Keratinocyte (primary cell): ENCODE measurements around the gene NR1H2. TPM values are rescaled to one million over a fixed set of nuclear protein-coding genes. Genes with fewer than 3 reads are reported as not detected.

Experiments
- DNase-seq: peaks from one replicate; pipeline ENCODE4 v3.0.0-alpha.2; 2011; ENCODE audit warnings: low read depth, missing footprints, low spot score
- FAIRE-seq: peaks from 2 replicates; lab custom pipeline; 2011; peaks lifted over from hg19 to GRCh38; lab: Jason Lieb, UNC
- H2AFZ ChIP-seq: 2 replicates; pipeline ENCODE4 v1.6.0; 2012; ENCODE audit warnings: low read length, control low read depth, inconsistent platforms; ENCODE audit not compliant: control insufficient read depth
- H3K27ac ChIP-seq: 2 replicates; pipeline ENCODE4 v1.5.1; 2011; ENCODE audit warnings: low read length; ENCODE audit not compliant: control insufficient read depth, insufficient read depth
- H3K27me3 ChIP-seq: 3 replicates; pipeline ENCODE4 v1.6.0; 2011; ENCODE audit warnings: low read length; ENCODE audit not compliant: control insufficient read depth, insufficient read depth; ENCODE audit errors: extremely low read depth
- H3K36me3 ChIP-seq, 2 experiments: 2 replicates in 1 of 2; 3 replicates in 1 of 2; pipeline ENCODE4 v1.5.1; 2011; ENCODE audit warnings: low read length in 2 of 2, mild to moderate bottlenecking in 1 of 2; ENCODE audit not compliant: control insufficient read depth in 2 of 2, insufficient read depth in 2 of 2; ENCODE audit errors: extremely low read depth in 1 of 2
- H3K4me1 ChIP-seq: 3 replicates; pipeline ENCODE4 v1.5.1; 2011; ENCODE audit warnings: low read length; ENCODE audit not compliant: control insufficient read depth, insufficient read depth; ENCODE audit errors: extremely low read depth
- H3K4me2 ChIP-seq: 3 replicates; pipeline ENCODE4 v1.6.0; 2011; ENCODE audit warnings: low read depth, low read length; ENCODE audit not compliant: control insufficient read depth, insufficient read depth; ENCODE audit errors: extremely low read depth
- H3K4me3 ChIP-seq, 3 experiments: fragments of 200-600 bp in 1 of 3; sonication (generic) in 1 of 3; 2 replicates in 2 of 3; 3 replicates in 1 of 3; pipeline ENCODE4 v1.5.1; 2011 to 2016; ENCODE audit warnings: low read length in 3 of 3, mild to moderate bottlenecking in 3 of 3, control low read depth in 2 of 3, inconsistent platforms in 1 of 3, low read depth in 1 of 3, mixed read lengths in 1 of 3, mixed run types in 1 of 3, moderate library complexity in 1 of 3; ENCODE audit not compliant: control insufficient read depth in 2 of 3, insufficient read depth in 2 of 3; ENCODE audit errors: extremely low read depth in 1 of 3
- H3K79me2 ChIP-seq: 2 replicates; pipeline ENCODE4 v1.6.0; 2012; ENCODE audit warnings: low read length; ENCODE audit not compliant: control insufficient read depth, insufficient read depth
- H3K9ac ChIP-seq: 3 replicates; pipeline ENCODE4 v1.6.0; 2011; ENCODE audit warnings: low read length; ENCODE audit not compliant: control insufficient read depth, insufficient read depth; ENCODE audit errors: extremely low read depth
- H3K9me1 ChIP-seq: 3 replicates; pipeline ENCODE4 v1.6.0; 2011; ENCODE audit warnings: low read length; ENCODE audit not compliant: control insufficient read depth, insufficient read depth; ENCODE audit errors: extremely low read depth
- H3K9me3 ChIP-seq: 2 replicates; pipeline ENCODE4 v1.5.1; 2012; ENCODE audit warnings: low read depth, low read length; ENCODE audit not compliant: control insufficient read depth
- H4K20me1 ChIP-seq: 3 replicates; pipeline ENCODE4 v1.6.0; 2011; ENCODE audit warnings: low read length; ENCODE audit not compliant: control insufficient read depth, insufficient read depth; ENCODE audit errors: extremely low read depth
- CTCF ChIP-seq, 3 experiments: IDR thresholded peaks in 1 of 3; conservative IDR thresholded peaks in 1 of 3; optimal IDR thresholded peaks in 1 of 3; 2 replicates in 2 of 3; 3 replicates in 1 of 3; pipeline versions ENCODE3 to v1.5.1; 2011; ENCODE audit warnings: low read length in 3 of 3, mild to moderate bottlenecking in 3 of 3, moderate library complexity in 2 of 3, control low read depth in 1 of 3, inconsistent platforms in 1 of 3; ENCODE audit not compliant: insufficient read depth in 2 of 3; ENCODE audit errors: extremely low read depth in 1 of 3
- EZH2 ChIP-seq: IDR thresholded peaks from one replicate; pipeline ENCODE4 v1.6.1; 2012; ENCODE audit warnings: inconsistent platforms, mild to moderate bottlenecking, low read length, moderate library complexity
- dilution Hi-C: fragments of 300-500 bp; cut with MboI; formaldehyde crosslinking; loops from one replicate; pipeline ENCODE4 v1.7.0; 2020; ENCODE audit warnings: low sequenced_read_pairs; ENCODE audit not compliant: extremely low pct_ligation_motif_present
- polyA plus RNA-seq, 5 experiments: library from polyadenylated mRNA; depleted of rRNA in 3 of 5; stranded (reverse) in 3 of 5; stranded (forward) in 1 of 5; unstranded in 1 of 5; fragments of >200 nt; gene quantifications; 1 replicate in 1 of 5; 2 replicates in 3 of 5; 3 replicates in 1 of 5; pipeline versions ENCODE4 v1.2.1 to v1.2.3, GENCODE V29; 2011 to 2012; ENCODE audit warnings: missing spikeins in 2 of 5, low read depth in 1 of 5, low replicate concordance in 1 of 5

Gene NR1H2
- polyA plus RNA-seq, 1 donor (not counting 4 experiments of a cell fraction or from before 2014, with no cell fraction given) = 19.5 TPM

- Histone ChIP-seq H3K4me3 (peak overlapping the region; percentile 48 to 95 (median 87)), H4K20me1 (no peaks in the 10 kb centered on the region), H3K27ac (peak overlapping the region; percentile 61), H3K9me3 (no peaks in the 10 kb centered on the region), H3K36me3 (no peaks in the 10 kb centered on the region), H3K9ac (peak overlapping the region; percentile 82), H2AFZ (peak overlapping the region; percentile 98), H3K9me1 (no peaks in the 10 kb centered on the region), H3K79me2 (no peaks in the 10 kb centered on the region), H3K4me1 (peaks cover 6% of the 10 kb centered on the region), H3K4me2 (peak overlapping the region; percentile 99), H3K27me3 (no peaks in the 10 kb centered on the region)
- peak; percentile 90 for FAIRE-seq
- no peak for DNase-seq
- dilution Hi-C loops = no loop called here
- TF ChIP-seq CTCF (optimal IDR thresholded peaks at IDR 0.05 in 1 of 3, IDR thresholded peaks at IDR 0.05 in 1 of 3, conservative IDR thresholded peaks at IDR 0.05 in 1 of 3; ENCODE audit: extremely low read depth in 1 of 3, insufficient read depth in 2 of 3, low read length in 3 of 3) = peak; percentile 71 to 85 (median 80)
- no peak for TF ChIP-seq EZH2
Observed at GRCh38 chr19:50368649-50369570, 7.3 kb upstream of the NR1H2 start.

- H3K4me2 ChIP-seq = no peak overlapping the region
- H3K27me3 ChIP-seq = no peaks in the 10 kb centered on the region
- H3K27ac ChIP-seq = no peak overlapping the region
- dilution Hi-C loops = no loop called here
- no peak for FAIRE-seq
- H3K4me3 ChIP-seq = no peak overlapping the region
- H3K9me1 ChIP-seq = no peaks in the 10 kb centered on the region
- no peaks in the 10 kb centered on the region for H3K79me2 ChIP-seq
- H4K20me1 ChIP-seq = no peaks in the 10 kb centered on the region
- no peak for TF ChIP-seq CTCF (optimal IDR thresholded peaks at IDR 0.05 in 1 of 3, IDR thresholded peaks at IDR 0.05 in 1 of 3, conservative IDR thresholded peaks at IDR 0.05 in 1 of 3; ENCODE audit: extremely low read depth in 1 of 3, insufficient read depth in 2 of 3, low read length in 3 of 3)
- no peak for TF ChIP-seq EZH2
- no peaks in the 10 kb centered on the region for H3K9me3 ChIP-seq
- H3K4me1 ChIP-seq = peaks cover 6% of the 10 kb centered on the region
- no peak overlapping the region for H2AFZ ChIP-seq
- no peaks in the 10 kb centered on the region for H3K36me3 ChIP-seq
- DNase-seq = no peak
- no peak overlapping the region for H3K9ac ChIP-seq
Observed at GRCh38 chr19:50371914-50372475, 4.3 kb upstream of the NR1H2 start.
